GM21515 (cell line): Measurements from ENCODE around the gene ARID1B.
"Not testable (repeated sequence)": the region's sequence is repeated elsewhere in the genome, so short reads cannot be mapped to it uniquely, and the experiment has no call there.

Experiments used
- ATAC-seq: cut with Tn5 transposase; IDR thresholded peaks from one replicate; pipeline ENCODE4 v1.9.1; 2021; ENCODE audit not compliant: unreplicated experiment

ARID1B gene

GRCh38 chr6:157144859-157145568 lies 367.8 kb downstream of the ARID1B start:
- ATAC-seq, result no peak

GRCh38 chr6:157145656-157146285 lies 368.6 kb downstream of the ARID1B start:
- ATAC-seq, result no peak

GRCh38 chr6:157147054-157148026 lies 370.2 kb downstream of the ARID1B start:
- ATAC-seq, result not testable (repeated sequence)

- ATAC-seq, result no peak
These were observed 371.5 kb downstream of the ARID1B start for GRCh38 chr6:157148391-157149323.

GRCh38 chr6:157150076-157150475 lies 372.9 kb downstream of the ARID1B start:
- no peak for ATAC-seq

GRCh38 chr6:157151029-157151428 lies 373.9 kb downstream of the ARID1B start:
- no peak for ATAC-seq

- ATAC-seq, result no peak
These were observed 374.8 kb downstream of the ARID1B start for GRCh38 chr6:157151989-157152388.

- ATAC-seq, result no peak
These were observed 375.4 kb downstream of the ARID1B start for GRCh38 chr6:157152556-157152955.

GRCh38 chr6:157155804-157156203 lies 378.6 kb downstream of the ARID1B start:
- no peak for ATAC-seq

- ATAC-seq, result no peak
These were observed 380.1 kb downstream of the ARID1B start for GRCh38 chr6:157157258-157157657.

GRCh38 chr6:157158456-157158855 lies 381.3 kb downstream of the ARID1B start:
- no peak for ATAC-seq

GRCh38 chr6:157158897-157159296 lies 381.7 kb downstream of the ARID1B start:
- ATAC-seq, result no peak

GRCh38 chr6:157159348-157159747 lies 382.2 kb downstream of the ARID1B start:
- ATAC-seq, result no peak

- ATAC-seq, result no peak
These were observed 384.7 kb downstream of the ARID1B start for GRCh38 chr6:157161912-157162311.

- no peak for ATAC-seq
These were observed 385.7 kb downstream of the ARID1B start for GRCh38 chr6:157162766-157163433.

GRCh38 chr6:157163434-157164159 lies 386.4 kb downstream of the ARID1B start:
- ATAC-seq, result no peak

- ATAC-seq, result no peak
These were observed 387.8 kb downstream of the ARID1B start for GRCh38 chr6:157164972-157165371.

- ATAC-seq, result no peak
These were observed 389.6 kb downstream of the ARID1B start for GRCh38 chr6:157166784-157167183.

GRCh38 chr6:157167837-157168236 lies 390.7 kb downstream of the ARID1B start:
- no peak for ATAC-seq
